HG03039 (cell line): Measurements from ENCODE around the gene TELO2.
"Not testable (repeated sequence)": the region's sequence is repeated elsewhere in the genome, so short reads cannot be mapped to it uniquely, and the experiment has no call there.

Source experiments
- ATAC-seq: cut with Tn5 transposase; IDR thresholded peaks from one replicate; pipeline ENCODE4 v1.9.1; 2021; ENCODE audit warnings: mild to moderate bottlenecking, moderate library complexity; ENCODE audit not compliant: unreplicated experiment

The TELO2 gene

GRCh38 chr16:1457489-1458245 lies 35.5 kb upstream of the TELO2 start:
- no peak for ATAC-seq

GRCh38 chr16:1458336-1458976 lies 34.7 kb upstream of the TELO2 start:
- ATAC-seq = no peak

- ATAC-seq = no peak
These were observed 34.2 kb upstream of the TELO2 start for GRCh38 chr16:1458977-1459341.

GRCh38 chr16:1459967-1460366 lies 33.2 kb upstream of the TELO2 start:
- ATAC-seq = no peak

- ATAC-seq = no peak
These were observed 32.5 kb upstream of the TELO2 start for GRCh38 chr16:1460602-1461138.

- no peak for ATAC-seq
These were observed 32.0 kb upstream of the TELO2 start for GRCh38 chr16:1461146-1461545.

- ATAC-seq = no peak
These were observed 28.8 kb upstream of the TELO2 start for GRCh38 chr16:1464196-1464893.

GRCh38 chr16:1464894-1465566 lies 28.1 kb upstream of the TELO2 start:
- no peak for ATAC-seq

- no peak for ATAC-seq
These were observed 27.6 kb upstream of the TELO2 start for GRCh38 chr16:1465567-1465915.

GRCh38 chr16:1466054-1466453 lies 27.1 kb upstream of the TELO2 start:
- no peak for ATAC-seq

GRCh38 chr16:1466968-1467521 lies 26.1 kb upstream of the TELO2 start:
- no peak for ATAC-seq

- no peak for ATAC-seq
These were observed 24.7 kb upstream of the TELO2 start for GRCh38 chr16:1468426-1468810.

GRCh38 chr16:1469141-1469540 lies 24.0 kb upstream of the TELO2 start:
- not testable (repeated sequence) for ATAC-seq

- ATAC-seq = no peak
These were observed 23.4 kb upstream of the TELO2 start for GRCh38 chr16:1469693-1470201.

GRCh38 chr16:1470481-1471251 lies 22.5 kb upstream of the TELO2 start:
- no peak for ATAC-seq

GRCh38 chr16:1471569-1472194 lies 21.5 kb upstream of the TELO2 start:
- ATAC-seq = no peak

GRCh38 chr16:1472974-1473373 lies 20.2 kb upstream of the TELO2 start:
- ATAC-seq = no peak

- ATAC-seq = no peak
These were observed 18.9 kb upstream of the TELO2 start for GRCh38 chr16:1474082-1474795.
